ENCODE data around the gene CD74.
"Not testable (repeated sequence)": the region's sequence is repeated elsewhere in the genome, so short reads cannot be mapped to it uniquely, and the experiment has no call there.

CD74 gene

GRCh38 chr5:150440948-150441812 is 28.5 kb upstream of the CD74 start:
- no peak overlapping the region for H3K4me3 ChIP-seq (ENCODE audit: low read depth in 1 of 2, low read length in 2 of 2)
- no peaks in the 10 kb centered on the region for H3K27me3 ChIP-seq (ENCODE audit: low read depth, low read length)
- H3K27ac ChIP-seq (ENCODE audit: low read length), result no peak overlapping the region

DNA sequence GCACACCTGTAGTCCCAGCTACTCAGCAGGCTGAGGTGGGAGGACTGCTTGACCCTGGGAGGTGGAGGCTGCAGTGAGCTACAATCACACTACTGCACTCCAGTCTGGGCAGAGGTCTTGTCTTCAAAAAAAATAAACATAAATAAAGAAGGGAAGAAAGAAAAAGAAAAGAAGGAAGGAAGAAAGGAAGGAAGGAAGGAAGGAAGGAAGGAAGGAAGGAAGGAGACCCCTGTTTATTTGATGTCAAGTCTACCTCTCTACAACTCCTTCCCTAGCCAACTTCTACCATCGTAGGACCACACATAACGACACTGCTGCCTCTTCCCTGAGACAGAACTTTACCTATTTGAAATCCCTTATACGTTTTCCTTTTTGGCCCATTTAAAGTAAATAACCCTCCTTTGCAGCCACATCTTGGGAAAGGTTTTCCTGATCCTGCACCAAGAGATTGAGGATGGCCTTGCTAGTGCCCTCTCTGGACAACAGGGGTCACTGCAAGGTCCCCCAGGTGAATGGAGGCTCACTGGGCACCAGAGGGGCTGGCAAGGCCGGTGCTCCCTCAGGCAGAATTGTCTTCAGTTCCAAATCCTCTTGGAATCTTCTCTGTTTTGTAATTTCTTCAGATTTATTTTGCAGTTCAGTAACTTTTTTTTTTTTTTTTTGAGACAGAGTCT is 26.3 kb upstream of the CD74 start:
- Histone ChIP-seq H3K27ac (ENCODE audit: low read length) (no peak overlapping the region), H3K27me3 (ENCODE audit: low read depth, low read length) (no peaks in the 10 kb centered on the region), H3K4me3 (ENCODE audit: low read depth in 1 of 2, low read length in 2 of 2) (no peak overlapping the region), H3K4me1 (ENCODE audit: control insufficient read depth in 1 of 2, insufficient read depth in 2 of 2, low read length in 2 of 2) (peaks cover 0 to 6% of the 10 kb centered on the region in 2 donors), H3K36me3 (ENCODE audit: control insufficient read depth in 1 of 2, insufficient read depth in 2 of 2, low read length in 2 of 2) (peaks cover 9% of the 10 kb centered on the region in 2 donors), H3K9me3 (ENCODE audit: control insufficient read depth in 1 of 2, low read length in 2 of 2) (no peaks in the 10 kb centered on the region)

More at GRCh38 chr5:150440948-150441812, 28.5 kb upstream of the CD74 start:
- H3K9me3 ChIP-seq (ENCODE audit: control insufficient read depth in 1 of 2, low read length in 2 of 2), result no peaks in the 10 kb centered on the region
- peaks cover 29 to 31% of the 10 kb centered on the region in 2 donors for H3K36me3 ChIP-seq (ENCODE audit: control insufficient read depth in 1 of 2, insufficient read depth in 2 of 2, low read length in 2 of 2)
- peaks cover 0 to 6% of the 10 kb centered on the region in 2 donors for H3K4me1 ChIP-seq (ENCODE audit: control insufficient read depth in 1 of 2, insufficient read depth in 2 of 2, low read length in 2 of 2)

- no peaks in the 10 kb centered on the region for H3K4me1 ChIP-seq (ENCODE audit: control insufficient read depth in 1 of 2, insufficient read depth in 2 of 2, low read length in 2 of 2)
- no peaks in the 10 kb centered on the region for H3K27me3 ChIP-seq (ENCODE audit: low read depth, low read length)
- H3K9me3 ChIP-seq (ENCODE audit: control insufficient read depth in 1 of 2, low read length in 2 of 2), result no peaks in the 10 kb centered on the region
- H3K27ac ChIP-seq (ENCODE audit: low read length), result no peak overlapping the region
- H3K36me3 ChIP-seq (ENCODE audit: control insufficient read depth in 1 of 2, insufficient read depth in 2 of 2, low read length in 2 of 2), result no peaks in the 10 kb centered on the region
- no peak overlapping the region for H3K4me3 ChIP-seq (ENCODE audit: low read depth in 1 of 2, low read length in 2 of 2)
Observed at GRCh38 chr5:150436141-150436680, 23.5 kb upstream of the CD74 start.

DNA sequence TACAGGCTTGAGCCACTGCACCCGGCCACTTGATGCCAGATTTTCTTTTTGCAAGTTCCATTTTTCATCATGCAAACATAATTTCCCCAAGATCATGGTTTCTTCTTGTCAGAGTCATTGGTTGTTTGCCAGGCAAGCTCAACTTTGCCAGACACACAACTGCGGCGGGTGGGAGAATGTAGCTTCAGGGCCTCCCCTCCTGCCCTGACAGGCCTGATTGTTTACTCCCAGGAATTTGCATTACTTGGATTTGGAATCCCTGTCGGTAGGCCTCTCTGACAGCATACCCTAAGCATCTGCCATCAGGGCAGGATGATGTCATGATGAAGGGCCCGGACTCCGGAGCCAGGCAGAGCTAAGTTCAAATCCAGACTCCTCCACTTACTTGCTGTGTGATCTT is 21.8 kb upstream of the CD74 start:
- Histone ChIP-seq H3K4me1 (ENCODE audit: control insufficient read depth in 1 of 2, insufficient read depth in 2 of 2, low read length in 2 of 2) (no peaks in the 10 kb centered on the region), H3K27ac (ENCODE audit: low read length) (no peak overlapping the region), H3K4me3 (ENCODE audit: low read depth in 1 of 2, low read length in 2 of 2) (no peak overlapping the region), H3K36me3 (ENCODE audit: control insufficient read depth in 1 of 2, insufficient read depth in 2 of 2, low read length in 2 of 2) (no peaks in the 10 kb centered on the region), H3K27me3 (ENCODE audit: low read depth, low read length) (no peaks in the 10 kb centered on the region), H3K9me3 (ENCODE audit: control insufficient read depth in 1 of 2, low read length in 2 of 2) (no peaks in the 10 kb centered on the region)

DNA sequence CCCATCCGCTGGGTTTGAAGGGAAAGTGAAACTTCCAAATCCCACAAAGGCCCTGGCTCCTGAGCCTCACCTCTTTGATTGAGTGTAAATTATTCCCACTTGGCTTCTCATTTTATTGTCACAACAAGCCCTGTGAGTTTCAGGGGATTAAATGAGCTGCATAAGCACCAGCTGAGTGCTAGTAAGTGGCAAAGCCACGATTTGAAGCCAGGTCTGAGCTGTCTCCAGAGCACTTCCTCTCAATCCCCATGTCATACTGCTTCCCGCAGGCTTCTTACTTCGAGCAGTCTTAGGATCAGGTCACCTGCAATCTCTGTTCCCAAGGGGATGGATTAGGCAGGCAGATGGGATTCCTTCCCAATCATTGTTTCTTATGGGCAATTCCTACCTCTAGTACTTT is 18.9 kb upstream of the CD74 start:
- Histone ChIP-seq H3K36me3 (ENCODE audit: control insufficient read depth in 1 of 2, insufficient read depth in 2 of 2, low read length in 2 of 2) (no peaks in the 10 kb centered on the region), H3K4me1 (ENCODE audit: control insufficient read depth in 1 of 2, insufficient read depth in 2 of 2, low read length in 2 of 2) (peaks cover 0 to 4% of the 10 kb centered on the region in 2 donors), H3K27me3 (ENCODE audit: low read depth, low read length) (no peaks in the 10 kb centered on the region), H3K27ac (ENCODE audit: low read length) (no peak overlapping the region), H3K9me3 (ENCODE audit: control insufficient read depth in 1 of 2, low read length in 2 of 2) (no peaks in the 10 kb centered on the region), H3K4me3 (ENCODE audit: low read depth in 1 of 2, low read length in 2 of 2) (no peak overlapping the region)

- H3K4me1 ChIP-seq (ENCODE audit: control insufficient read depth in 1 of 2, insufficient read depth in 2 of 2, low read length in 2 of 2), result peaks cover 0 to 4% of the 10 kb centered on the region in 2 donors
- no peak overlapping the region for H3K27ac ChIP-seq (ENCODE audit: low read length)
- H3K4me3 ChIP-seq (ENCODE audit: low read depth in 1 of 2, low read length in 2 of 2), result no peak overlapping the region
- H3K27me3 ChIP-seq (ENCODE audit: low read depth, low read length), result no peaks in the 10 kb centered on the region
- no peaks in the 10 kb centered on the region for H3K36me3 ChIP-seq (ENCODE audit: control insufficient read depth in 1 of 2, insufficient read depth in 2 of 2, low read length in 2 of 2)
- no peaks in the 10 kb centered on the region for H3K9me3 ChIP-seq (ENCODE audit: control insufficient read depth in 1 of 2, low read length in 2 of 2)
Observed at GRCh38 chr5:150431048-150431447, 18.3 kb upstream of the CD74 start.

- Histone ChIP-seq H3K4me1 (ENCODE audit: control insufficient read depth in 1 of 2, insufficient read depth in 2 of 2, low read length in 2 of 2) (peaks cover 0 to 4% of the 10 kb centered on the region in 2 donors), H3K4me3 (ENCODE audit: low read depth in 1 of 2, low read length in 2 of 2) (no peak overlapping the region), H3K27ac (ENCODE audit: low read length) (no peak overlapping the region), H3K36me3 (ENCODE audit: control insufficient read depth in 1 of 2, insufficient read depth in 2 of 2, low read length in 2 of 2) (no peaks in the 10 kb centered on the region), H3K27me3 (ENCODE audit: low read depth, low read length) (no peaks in the 10 kb centered on the region), H3K9me3 (ENCODE audit: control insufficient read depth in 1 of 2, low read length in 2 of 2) (no peaks in the 10 kb centered on the region)
Observed at GRCh38 chr5:150429410-150429873, 16.7 kb upstream of the CD74 start.

DNA sequence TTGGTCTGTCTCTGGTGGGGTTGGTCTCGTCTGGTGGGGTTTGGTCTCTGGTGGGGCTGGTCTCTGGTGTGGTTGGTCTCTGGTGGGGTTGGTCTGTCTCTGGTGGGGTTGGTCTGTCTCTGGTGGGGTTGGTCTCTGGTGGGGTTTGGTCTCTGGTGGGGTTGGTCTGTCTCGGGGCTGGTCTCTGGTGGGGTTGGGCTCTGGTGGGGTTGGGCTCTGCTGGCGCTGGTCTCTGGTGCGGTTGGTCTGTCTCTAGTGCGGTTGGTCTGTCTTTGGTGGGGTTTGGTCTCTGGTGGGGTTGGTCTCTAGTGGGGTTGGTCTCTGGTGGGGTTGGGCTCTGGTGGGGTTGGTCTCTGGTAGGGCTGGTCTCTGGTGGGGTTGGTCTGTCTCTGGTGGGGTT is 16.3 kb upstream of the CD74 start:
- Histone ChIP-seq H3K27me3 (ENCODE audit: low read depth, low read length) (no peaks in the 10 kb centered on the region), H3K4me3 (ENCODE audit: low read depth in 1 of 2, low read length in 2 of 2) (no peak overlapping the region), H3K27ac (ENCODE audit: low read length) (no peak overlapping the region)

GRCh38 chr5:150428106-150428876 is 15.6 kb upstream of the CD74 start:
- Histone ChIP-seq H3K27ac (ENCODE audit: low read length) (no peak overlapping the region), H3K27me3 (ENCODE audit: low read depth, low read length) (no peaks in the 10 kb centered on the region), H3K9me3 (ENCODE audit: control insufficient read depth in 1 of 2, low read length in 2 of 2) (no peaks in the 10 kb centered on the region), H3K36me3 (ENCODE audit: control insufficient read depth in 1 of 2, insufficient read depth in 2 of 2, low read length in 2 of 2) (no peaks in the 10 kb centered on the region), H3K4me1 (ENCODE audit: control insufficient read depth in 1 of 2, insufficient read depth in 2 of 2, low read length in 2 of 2) (peaks cover 0 to 4% of the 10 kb centered on the region in 2 donors), H3K4me3 (ENCODE audit: low read depth in 1 of 2, low read length in 2 of 2) (no peak overlapping the region)

More for the DNA sequence above, 16.3 kb upstream of the CD74 start:
- Histone ChIP-seq H3K36me3 (ENCODE audit: control insufficient read depth in 1 of 2, insufficient read depth in 2 of 2, low read length in 2 of 2) (no peaks in the 10 kb centered on the region), H3K4me1 (ENCODE audit: control insufficient read depth in 1 of 2, insufficient read depth in 2 of 2, low read length in 2 of 2) (peaks cover 0 to 4% of the 10 kb centered on the region in 2 donors), H3K9me3 (ENCODE audit: control insufficient read depth in 1 of 2, low read length in 2 of 2) (no peaks in the 10 kb centered on the region)

DNA sequence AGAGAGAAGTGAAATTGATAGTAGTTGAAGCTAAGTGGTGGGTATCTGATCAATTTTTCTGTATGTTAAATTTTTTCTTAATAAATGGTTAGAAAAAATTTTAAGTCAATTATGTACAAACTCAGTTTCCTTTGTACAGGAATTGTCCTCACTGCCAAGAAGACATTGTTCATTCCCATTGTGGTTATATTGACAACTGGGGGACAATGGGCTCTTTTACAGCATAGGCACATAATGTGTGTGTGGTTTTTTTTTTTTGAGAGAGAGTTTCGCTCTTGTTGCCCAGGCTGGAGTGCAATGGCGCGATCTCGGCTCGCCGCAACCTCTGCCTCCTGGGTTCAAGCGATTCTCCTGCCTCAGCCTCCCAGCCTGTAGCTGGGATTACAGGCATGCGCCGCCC is 13.5 kb upstream of the CD74 start:
- not testable (repeated sequence) for H3K4me1 ChIP-seq (ENCODE audit: control insufficient read depth in 1 of 2, insufficient read depth in 2 of 2, low read length in 2 of 2); H3K9me3 ChIP-seq (ENCODE audit: control insufficient read depth in 1 of 2, low read length in 2 of 2); H3K36me3 ChIP-seq (ENCODE audit: control insufficient read depth in 1 of 2, insufficient read depth in 2 of 2, low read length in 2 of 2); H3K27ac ChIP-seq (ENCODE audit: low read length); H3K4me3 ChIP-seq (ENCODE audit: low read depth in 1 of 2, low read length in 2 of 2); H3K27me3 ChIP-seq (ENCODE audit: low read depth, low read length)

- H3K36me3 ChIP-seq (ENCODE audit: control insufficient read depth in 1 of 2, insufficient read depth in 2 of 2, low read length in 2 of 2), result no peaks in the 10 kb centered on the region
- H3K27me3 ChIP-seq (ENCODE audit: low read depth, low read length), result no peaks in the 10 kb centered on the region
- H3K4me1 ChIP-seq (ENCODE audit: control insufficient read depth in 1 of 2, insufficient read depth in 2 of 2, low read length in 2 of 2), result no peaks in the 10 kb centered on the region
- no peak overlapping the region for H3K27ac ChIP-seq (ENCODE audit: low read length)
- no peak overlapping the region for H3K4me3 ChIP-seq (ENCODE audit: low read depth in 1 of 2, low read length in 2 of 2)
- H3K9me3 ChIP-seq (ENCODE audit: control insufficient read depth in 1 of 2, low read length in 2 of 2), result no peaks in the 10 kb centered on the region
Observed at GRCh38 chr5:150422758-150423157, 10.0 kb upstream of the CD74 start.
